Astrocyte (in vitro differentiated cells and primary cell): ENCODE measurements around the gene PPARG. TPM values are rescaled to one million over a fixed set of nuclear protein-coding genes. Genes with fewer than 3 reads are reported as not detected.

Experiments used
- DNase-seq: peaks from one replicate; pipeline ENCODE4 v3.0.0-alpha.2; 2010; ENCODE audit warnings: low read depth
- FAIRE-seq: peaks from 2 replicates; lab custom pipeline; 2011; peaks lifted over from hg19 to GRCh38; lab: Jason Lieb, UNC
- H2AFZ ChIP-seq: 2 replicates; pipeline ENCODE4 v1.6.0; 2012; ENCODE audit warnings: low read depth, low read length, inconsistent platforms
- H3K27ac ChIP-seq: 2 replicates; pipeline ENCODE4 v1.5.1; 2011; ENCODE audit warnings: low read depth, low read length, inconsistent platforms
- H3K27me3 ChIP-seq: 2 replicates; pipeline ENCODE4 v1.6.0; 2011; ENCODE audit warnings: low read length, inconsistent platforms; ENCODE audit not compliant: insufficient read depth
- H3K36me3 ChIP-seq: 2 replicates; pipeline ENCODE4 v1.5.1; 2011; ENCODE audit warnings: low read length, inconsistent platforms; ENCODE audit not compliant: insufficient read depth
- H3K4me1 ChIP-seq: 2 replicates; pipeline ENCODE4 v1.5.1; 2011; ENCODE audit warnings: low read length, inconsistent platforms; ENCODE audit not compliant: insufficient read depth
- H3K4me2 ChIP-seq: 2 replicates; pipeline ENCODE4 v1.6.0; 2012; ENCODE audit warnings: low read length, inconsistent platforms
- H3K4me3 ChIP-seq: 2 replicates; pipeline ENCODE4 v1.5.1; 2011; ENCODE audit warnings: low read depth, mild to moderate bottlenecking, low read length, inconsistent platforms; ENCODE audit not compliant: insufficient read depth
- H3K79me2 ChIP-seq: 2 replicates; pipeline ENCODE4 v1.6.0; 2012; ENCODE audit warnings: mild to moderate bottlenecking, low read length, inconsistent platforms; ENCODE audit not compliant: insufficient read depth
- H3K9ac ChIP-seq: 2 replicates; pipeline ENCODE4 v1.6.0; 2012; ENCODE audit warnings: mild to moderate bottlenecking, low read length, inconsistent platforms
- H3K9me3 ChIP-seq: 2 replicates; pipeline ENCODE4 v1.5.1; 2012; ENCODE audit warnings: low read depth, mild to moderate bottlenecking, low read length, inconsistent platforms; ENCODE audit not compliant: insufficient read depth
- H4K20me1 ChIP-seq: 2 replicates; pipeline ENCODE4 v1.6.0; 2012; ENCODE audit warnings: low read length, inconsistent platforms; ENCODE audit not compliant: insufficient read depth
- H3K27ac Mint-ChIP-seq: one replicate; pipeline ENCODE4 v1.8.0; 2021; ENCODE audit warnings: mild to moderate bottlenecking, mixed read lengths; ENCODE audit not compliant: unreplicated experiment
- H3K27me3 Mint-ChIP-seq: one replicate; pipeline ENCODE4 v1.8.0; 2021; ENCODE audit warnings: low read depth, mixed read lengths; ENCODE audit not compliant: unreplicated experiment
- H3K36me3 Mint-ChIP-seq: one replicate; pipeline ENCODE4 v1.8.0; 2021; ENCODE audit warnings: low read depth, mixed read lengths; ENCODE audit not compliant: unreplicated experiment
- H3K4me1 Mint-ChIP-seq: one replicate; pipeline ENCODE4 v1.8.0; 2021; ENCODE audit warnings: low read depth, mixed read lengths; ENCODE audit not compliant: unreplicated experiment
- H3K4me3 Mint-ChIP-seq: one replicate; pipeline ENCODE4 v1.8.0; 2021; ENCODE audit warnings: mild to moderate bottlenecking, moderate library complexity, mixed read lengths; ENCODE audit not compliant: unreplicated experiment
- H3K9me3 Mint-ChIP-seq: one replicate; pipeline ENCODE4 v1.8.0; 2021; ENCODE audit warnings: mild to moderate bottlenecking, mixed read lengths; ENCODE audit not compliant: unreplicated experiment
- CTCF ChIP-seq: IDR thresholded peaks from 2 replicates; pipeline ENCODE4 v1.5.1; 2011; ENCODE audit warnings: low read depth, mild to moderate bottlenecking, inconsistent platforms, low read length, moderate library complexity; ENCODE audit not compliant: insufficient read depth
- EZH2 ChIP-seq: IDR thresholded peaks from 2 replicates; pipeline ENCODE4 v1.6.1; 2012; ENCODE audit warnings: mild to moderate bottlenecking, low read length, inconsistent platforms; ENCODE audit not compliant: insufficient read depth
- total RNA-seq: library from RNA; stranded (reverse); gene quantifications from 2 replicates; pipeline ENCODE4 v1.2.1, GENCODE V29; 2021

Gene PPARG
- total RNA-seq, 1 donor from 2014 or later, result 4.4 TPM

GRCh38 chr3:12335421-12335820, 46.6 kb downstream of the PPARG start:
- Mint-ChIP-seq H3K4me1 (peaks cover 3% of the 10 kb centered on the region), H3K27me3 (no peaks in the 10 kb centered on the region), H3K9me3 (no peaks in the 10 kb centered on the region), H3K27ac (no peak overlapping the region), H3K36me3 (no peaks in the 10 kb centered on the region), H3K4me3 (no peak overlapping the region)
- DNase-seq (no peak), FAIRE-seq (no peak)
- Histone ChIP-seq H3K9me3 (no peaks in the 10 kb centered on the region), H4K20me1 (no peaks in the 10 kb centered on the region), H3K4me2 (no peak overlapping the region), H3K27me3 (no peaks in the 10 kb centered on the region), H3K36me3 (no peaks in the 10 kb centered on the region), H3K79me2 (no peaks in the 10 kb centered on the region), H2AFZ (no peak overlapping the region), H3K4me3 (no peak overlapping the region), H3K4me1 (no peaks in the 10 kb centered on the region), H3K9ac (no peak overlapping the region), H3K27ac (no peak overlapping the region)
- TF ChIP-seq CTCF (no peak), EZH2 (no peak)

GRCh38 chr3:12336099-12336498, 47.2 kb downstream of the PPARG start:
- Histone ChIP-seq H3K27ac (no peak overlapping the region), H3K27me3 (no peaks in the 10 kb centered on the region), H3K4me3 (no peak overlapping the region), H3K36me3 (no peaks in the 10 kb centered on the region), H2AFZ (no peak overlapping the region), H3K79me2 (no peaks in the 10 kb centered on the region), H3K4me2 (no peak overlapping the region), H3K4me1 (no peaks in the 10 kb centered on the region), H3K9ac (no peak overlapping the region), H3K9me3 (no peaks in the 10 kb centered on the region), H4K20me1 (no peaks in the 10 kb centered on the region)
- H3K36me3 Mint-ChIP-seq, result no peaks in the 10 kb centered on the region
- FAIRE-seq (no peak), DNase-seq (peak; percentile 50)
- no peak for TF ChIP-seq EZH2
- no peak for TF ChIP-seq CTCF
- H3K4me1 Mint-ChIP-seq, result peaks cover 3% of the 10 kb centered on the region
- no peak overlapping the region for H3K4me3 Mint-ChIP-seq
- no peaks in the 10 kb centered on the region for H3K9me3 Mint-ChIP-seq
- no peaks in the 10 kb centered on the region for H3K27me3 Mint-ChIP-seq
- no peak overlapping the region for H3K27ac Mint-ChIP-seq

GRCh38 chr3:12338595-12339546, 50.0 kb downstream of the PPARG start:
- Histone ChIP-seq H3K36me3 (no peaks in the 10 kb centered on the region), H3K27ac (no peak overlapping the region), H2AFZ (no peak overlapping the region), H3K4me1 (no peaks in the 10 kb centered on the region), H3K4me3 (no peak overlapping the region), H3K79me2 (no peaks in the 10 kb centered on the region), H3K4me2 (no peak overlapping the region), H3K27me3 (no peaks in the 10 kb centered on the region), H3K9ac (no peak overlapping the region), H3K9me3 (no peaks in the 10 kb centered on the region), H4K20me1 (no peaks in the 10 kb centered on the region)
- FAIRE-seq (no peak), DNase-seq (no peak)
- peaks cover 3% of the 10 kb centered on the region for H3K4me1 Mint-ChIP-seq
- no peak overlapping the region for H3K4me3 Mint-ChIP-seq
- no peak overlapping the region for H3K27ac Mint-ChIP-seq
- peaks cover 3% of the 10 kb centered on the region for H3K27me3 Mint-ChIP-seq
- no peaks in the 10 kb centered on the region for H3K36me3 Mint-ChIP-seq
- no peaks in the 10 kb centered on the region for H3K9me3 Mint-ChIP-seq
- no peak for TF ChIP-seq EZH2
- no peak for TF ChIP-seq CTCF
